ENCODE measurements around the gene CDH4. TPM values are rescaled to one million over a fixed set of nuclear protein-coding genes. Genes with fewer than 3 reads are reported as not detected.

Gene CDH4
- total and polyA plus RNA-seq, 2 of the 8 experiments (the other 6 are each of a cell fraction or from before 2014, with no cell fraction given), result 4.3 to 7.9 TPM

DNA sequence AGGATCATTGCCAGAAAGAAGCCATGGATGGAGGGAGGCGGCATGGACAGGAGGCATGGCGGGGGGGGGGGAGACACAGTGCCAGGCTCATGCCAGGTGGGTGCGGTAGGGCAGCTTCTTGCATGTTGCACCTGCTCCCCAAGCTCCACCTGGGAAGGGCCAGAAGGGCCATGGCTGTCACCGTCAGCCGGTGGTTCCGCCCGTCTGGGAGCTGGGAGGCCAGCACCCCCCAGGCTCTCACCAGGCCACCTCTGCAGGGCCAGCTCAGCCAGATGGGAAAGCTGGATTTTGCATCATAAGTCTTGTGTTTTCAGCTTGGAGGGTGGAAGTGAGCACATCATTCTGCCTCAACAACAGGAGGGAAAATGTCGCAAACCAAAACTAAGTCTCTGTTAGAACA lies 409.0 kb downstream of the CDH4 start (continued):
- TF ChIP-seq CHD7 (IDR thresholded peaks at IDR 0.05; ENCODE audit: insufficient replicate concordance, low read length) (no peak), BCL11A (IDR thresholded peaks at IDR 0.05; ENCODE audit: low read depth in 2 of 2, low read length in 2 of 2) (no peak), EP300 (IDR thresholded peaks at IDR 0.05; ENCODE audit: borderline replicate concordance in 1 of 2, low read depth in 2 of 2, low read length in 2 of 2) (no peak)

Data from H1 (cell line).